GM12878 (cell line): ENCODE measurements around the gene TBC1D9B. TPM values are rescaled to one million over a fixed set of nuclear protein-coding genes. Genes with fewer than 3 reads are reported as not detected.

Experiments used
- ATAC-seq: fragments of 200-7000 bp; cut with Tn5 transposase; 3 replicates; pipeline ENCODE4 v1.9.1; 2020; ENCODE audit warnings: mild to moderate bottlenecking, moderate library complexity
- BruUV-seq: library from RNA; stranded (reverse); fragments of 400-500 nt; replicated peaks from 2 replicates; lab custom pipeline; 2021; lab: Mats Ljungman, UMichigan
- CTCF ChIA-PET: fragments of 300-600 bp; sonication (Branson Sonifier 250); formaldehyde crosslinking; extraction: SDS; loops from one replicate; lab custom pipeline; 2021; ENCODE audit warnings: inconsistent platforms; lab: Yijun Ruan, JAX
- POLR2A ChIA-PET: fragments of 350-600 bp; formaldehyde crosslinking; extraction: SDS; loops from one replicate; lab custom pipeline; 2021; ENCODE audit warnings: inconsistent platforms; lab: Charles Lee
- RAD21 ChIA-PET: fragments of 300-600 bp; sonication (Branson Sonifier 250); formaldehyde crosslinking; loops from one replicate; lab custom pipeline; 2023; ENCODE audit warnings: antibody characterized with exemption; ENCODE audit not compliant: unreplicated experiment; lab: Charles Lee
- SMC1A ChIA-PET: fragments of 300-600 bp; sonication (Branson Sonifier 250); formaldehyde crosslinking; loops from one replicate; lab custom pipeline; 2023; ENCODE audit not compliant: unreplicated experiment, uncharacterized antibody; lab: Charles Lee
- DNase-seq: peaks from one replicate; pipeline ENCODE4 v3.0.0-alpha.2; 2011; ENCODE audit warnings: low read depth, low spot score
- FAIRE-seq: peaks from 3 replicates; lab custom pipeline; 2011; peaks lifted over from hg19 to GRCh38; lab: Jason Lieb, UNC
- H2AFZ ChIP-seq: 2 replicates; pipeline ENCODE4 v1.6.0; 2011; ENCODE audit warnings: low read depth, low read length, control low read depth; ENCODE audit not compliant: control insufficient read depth
- H3K27ac ChIP-seq: 2 replicates; pipeline ENCODE4 v1.5.1; 2011; ENCODE audit warnings: control low read depth; ENCODE audit not compliant: control insufficient read depth, insufficient read depth
- H3K27me3 ChIP-seq, 2 experiments: replicated peaks in 1 of 2; 2 replicates each; pipeline versions ENCODE4 v1.6.0 to v1.6.1; 2011; ENCODE audit warnings: low read length in 1 of 2; ENCODE audit not compliant: control insufficient read depth in 2 of 2, insufficient read depth in 2 of 2
- H3K36me3 ChIP-seq, 2 experiments: 2 replicates each; pipeline ENCODE4 v1.5.1; 2011; ENCODE audit warnings: low read length in 1 of 2; ENCODE audit not compliant: control insufficient read depth in 2 of 2, insufficient read depth in 2 of 2
- H3K4me1 ChIP-seq: 2 replicates; pipeline ENCODE4 v1.6.1; 2011; ENCODE audit warnings: mild to moderate bottlenecking, low read length, moderate library complexity, mixed read lengths; ENCODE audit not compliant: control insufficient read depth, insufficient read depth
- H3K4me2 ChIP-seq: 2 replicates; pipeline ENCODE4 v1.6.0; 2011; ENCODE audit warnings: control low read depth; ENCODE audit not compliant: control insufficient read depth, insufficient read depth
- H3K4me3 ChIP-seq: fragments of 200-600 bp; sonication (generic); 2 replicates; pipeline ENCODE4 v1.5.1; 2016
- H3K79me2 ChIP-seq: 2 replicates; pipeline ENCODE4 v1.6.0; 2011; ENCODE audit warnings: low read length; ENCODE audit not compliant: control insufficient read depth, insufficient read depth
- H3K9ac ChIP-seq: 2 replicates; pipeline ENCODE4 v1.8.0; 2011; ENCODE audit warnings: low read length, control low read depth, mixed read lengths; ENCODE audit not compliant: control insufficient read depth, insufficient read depth
- H3K9me3 ChIP-seq: replicated peaks from 3 replicates; pipeline ENCODE4 v1.5.1; 2011; ENCODE audit warnings: mild to moderate bottlenecking, low read length; ENCODE audit not compliant: control insufficient read depth, insufficient read depth
- H4K20me1 ChIP-seq: 2 replicates; pipeline ENCODE4 v1.6.0; 2011; ENCODE audit not compliant: control insufficient read depth, insufficient read depth
- BCL11A ChIP-seq: IDR thresholded peaks from 2 replicates; pipeline ENCODE4 v1.6.1; 2011; ENCODE audit warnings: low read depth, low read length
- JUNB ChIP-seq: IDR thresholded peaks from 2 replicates; pipeline ENCODE4 v1.6.1; 2016; ENCODE audit warnings: antibody characterized with exemption, mild to moderate bottlenecking
- JUND ChIP-seq: IDR thresholded peaks from 2 replicates; pipeline ENCODE4 v1.6.1; 2012; ENCODE audit warnings: low read depth, mild to moderate bottlenecking, low read length, improper control_type of control experiment, moderate library complexity
- NBN ChIP-seq: fragments of 450-650 bp; IDR thresholded peaks from 2 replicates; pipeline ENCODE4 v1.6.1; 2016
- POLR2A ChIP-seq: IDR thresholded peaks from 2 replicates; pipeline ENCODE4 v1.6.1; 2011; ENCODE audit warnings: low read depth, mild to moderate bottlenecking, low read length
- POLR2AphosphoS5 ChIP-seq: IDR thresholded peaks from 2 replicates; pipeline ENCODE4 v1.6.1; 2011; ENCODE audit warnings: mild to moderate bottlenecking, low read length, inconsistent platforms
- POU2F2 ChIP-seq: IDR thresholded peaks from 3 replicates; pipeline ENCODE4 v1.6.1; 2011; ENCODE audit warnings: low read depth, mild to moderate bottlenecking, low read length, borderline replicate concordance
- RBBP5 ChIP-seq: fragments of 200-600 bp; sonication (generic); conservative IDR thresholded peaks from 2 replicates; pipeline ENCODE4 v1.6.1; 2016
- RCOR1 ChIP-seq: conservative IDR thresholded peaks from 2 replicates; pipeline ENCODE4 v1.6.1; 2012; ENCODE audit warnings: low read depth, low read length, improper control_type of control experiment
- RFX5 ChIP-seq: IDR thresholded peaks from 2 replicates; pipeline ENCODE4 v1.6.1; 2011; ENCODE audit warnings: low read depth, low read length, improper control_type of control experiment
- SIN3A ChIP-seq: IDR thresholded peaks from 2 replicates; pipeline ENCODE4 v1.6.1; 2012; ENCODE audit warnings: low read depth, low read length, improper control_type of control experiment
- SRF ChIP-seq, 2 experiments: IDR thresholded peaks; 2 replicates each; pipeline ENCODE4 v1.6.1; 2011; ENCODE audit warnings: low read depth in 2 of 2, low read length in 2 of 2, mild to moderate bottlenecking in 1 of 2, moderate library complexity in 1 of 2
- TBL1XR1 ChIP-seq: IDR thresholded peaks from 2 replicates; pipeline ENCODE4 v1.6.1; 2012; ENCODE audit warnings: low read depth, low read length, improper control_type of control experiment
- TCF3 ChIP-seq: IDR thresholded peaks from 2 replicates; pipeline ENCODE4 v1.6.1; 2012; ENCODE audit warnings: low read depth, mild to moderate bottlenecking, low read length, borderline replicate concordance; ENCODE audit not compliant: insufficient read depth
- WGBS: methylation state at CpG from one replicate; pipeline ENCODE4 v1.1.6; 2016; ENCODE audit warnings: low lambda C conversion rate; ENCODE audit not compliant: insufficient replicate concordance, insufficient coverage; ENCODE audit errors: missing lambda C conversion rate; 5-methylcytosine and 5-hydroxymethylcytosine counted together
- in situ Hi-C: fragments of 300-500 bp; cut with MboI; formaldehyde crosslinking; loops from 9 replicates; pipeline ENCODE4 v1.14.3; 2018; ENCODE audit warnings: mixed read lengths
- intact Hi-C: fragments of 100-400 bp; cut with micrococcal nuclease; formaldehyde crosslinking; loops from one replicate; pipeline ENCODE4 v1.14.2; 2022; ENCODE audit not compliant: unreplicated experiment
- polyA plus RNA-seq, 11 experiments: library from polyadenylated mRNA; depleted of rRNA in 4 of 11; unstranded in 6 of 11; stranded (reverse) in 5 of 11; fragments of >200 nt; fragmentation: Nextera tagmentation in 4 of 11; fragmentation: Illumina TruSeq in 1 of 11; extraction: Ambion mirVana in 4 of 11; extraction: Trizol in 1 of 11; gene quantifications; 1 replicate in 1 of 11; 2 replicates in 10 of 11; pipeline versions ENCODE4 v1.2.1 to v1.2.3, GENCODE V29; 2011 to 2016; ENCODE audit warnings: inconsistent platforms in 2 of 11, missing spikeins in 2 of 11, low read depth in 1 of 11
- total RNA-seq, 4 experiments: library from RNA; depleted of rRNA in 3 of 4; stranded (reverse); fragments of >200 nt in 3 of 4; fragmentation: Illumina TruSeq in 1 of 4; extraction: Trizol in 1 of 4; gene quantifications; 2 replicates each; pipeline versions ENCODE4 v1.2.1 to v1.2.3, GENCODE V29; 2013 to 2021
- TF ChIP-seq, protein P1 (sequence below): IDR thresholded peaks from 2 replicates; pipeline ENCODE4 v1.6.1; 2011; ENCODE audit warnings: low read depth, low read length, improper control_type of control experiment, borderline replicate concordance
- TF ChIP-seq, protein P2 (sequence below): IDR thresholded peaks from 2 replicates; pipeline ENCODE4 v1.6.1; 2011; ENCODE audit warnings: borderline replicate concordance, low read depth, mild to moderate bottlenecking, moderate library complexity, mixed read lengths, low read length; ENCODE audit not compliant: insufficient read depth; ENCODE audit errors: extremely low read length
- TF ChIP-seq, protein P3 (sequence below), 3 experiments: IDR thresholded peaks in 2 of 3; conservative IDR thresholded peaks in 1 of 3; 2 replicates each; pipeline ENCODE4 v1.5.1; 2011; ENCODE audit warnings: low read depth in 3 of 3, low read length in 3 of 3, mild to moderate bottlenecking in 3 of 3, control low read depth in 2 of 3, moderate library complexity in 2 of 3, inconsistent platforms in 1 of 3, mixed read lengths in 1 of 3; ENCODE audit not compliant: control insufficient read depth in 2 of 3, insufficient read depth in 1 of 3; ENCODE audit errors: extremely low read depth in 1 of 3
- TF ChIP-seq, protein P4 (sequence below): fragments of 450-650 bp; conservative IDR thresholded peaks from 2 replicates; pipeline ENCODE4 v1.6.1; 2017; ENCODE audit warnings: mild to moderate bottlenecking, moderate library complexity

Gene TBC1D9B
- total and polyA plus RNA-seq, 10 of the 15 experiments (the other 5 are each of a cell fraction or from before 2014, with no cell fraction given), result 4.0 to 74.2 (median 34.6) TPM

DNA sequence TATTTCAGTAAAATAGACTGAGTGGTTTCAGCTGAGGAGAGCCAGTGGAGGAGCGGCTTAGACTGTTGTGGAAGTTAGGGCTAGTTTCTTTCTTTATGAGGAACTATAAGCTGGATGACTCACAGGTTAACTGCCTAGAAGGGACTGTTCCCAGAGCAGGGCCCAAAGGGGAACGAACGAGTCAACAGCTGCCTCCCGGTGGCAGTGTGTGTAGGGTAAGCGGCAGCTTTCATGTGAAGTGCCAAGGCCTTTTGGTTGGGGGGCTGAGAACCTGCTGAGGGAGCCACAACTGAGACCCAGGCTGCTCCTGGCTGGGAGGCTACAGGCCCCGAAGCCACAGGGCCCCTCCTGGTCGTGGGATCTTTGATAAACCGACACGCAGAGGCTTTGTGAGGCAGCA, 80.0 kb downstream of the TBC1D9B start:
- Histone ChIP-seq H3K27ac (no peak overlapping the region), H3K4me1 (0 out of 2 replicates have a peak, but pooled peaks cover 2% of the 10 kb centered on the region), H3K4me2 (no peak overlapping the region), H4K20me1 (peaks cover 8% of the 10 kb centered on the region), H3K79me2 (peaks cover 6% of the 10 kb centered on the region), H3K36me3 (peaks cover 26 to 43% of the 10 kb centered on the region in 2 experiments), H3K4me3 (no peak overlapping the region), H2AFZ (no peak overlapping the region), H3K27me3 (no peaks in the 10 kb centered on the region), H3K9me3 (no peaks in the 10 kb centered on the region), H3K9ac (no peak overlapping the region)
- ChIA-PET CTCF (no interaction called here), RAD21 (no interaction called here), SMC1A (interaction anchor here (0.6 to 0.9 kb wide), 2 partner anchors 9 to 31 kb away, joined by 3 read pairs; no protein-coding TSS in a partner anchor), POLR2A (interaction anchor here (1.1 kb wide), 2 partner anchors 9 to 28 kb away, joined by 4 to 6 read pairs; no protein-coding TSS in a partner anchor)
- FAIRE-seq (no peak), DNase-seq (no peak), ATAC-seq (peak; percentile 55)
- intact Hi-C loops (no loop called here), in situ Hi-C loops (no loop called here)
- WGBS, result 68% methylated on average over 9 of the region's 9 CpGs
- no TSS peak for BruUV-seq
- peak; percentile 43 for TF ChIP-seq POLR2AphosphoS5
- TF ChIP-seq RBBP5, result no peak
- no peak for TF ChIP-seq NBN
- no peak for TF ChIP-seq BCL11A
- TF ChIP-seq SIN3A, result no peak
- TF ChIP-seq POLR2A, result peak; percentile 52; the same call in 1 of the 2 replicates
- TF ChIP-seq TCF3, result no peak
- TF ChIP-seq POU2F2, result no peak
- TF ChIP-seq SRF (IDR thresholded peaks at IDR 0.05; ENCODE audit: low read depth in 2 of 2, low read length in 2 of 2), result no peak
- TF ChIP-seq, protein P1, sequence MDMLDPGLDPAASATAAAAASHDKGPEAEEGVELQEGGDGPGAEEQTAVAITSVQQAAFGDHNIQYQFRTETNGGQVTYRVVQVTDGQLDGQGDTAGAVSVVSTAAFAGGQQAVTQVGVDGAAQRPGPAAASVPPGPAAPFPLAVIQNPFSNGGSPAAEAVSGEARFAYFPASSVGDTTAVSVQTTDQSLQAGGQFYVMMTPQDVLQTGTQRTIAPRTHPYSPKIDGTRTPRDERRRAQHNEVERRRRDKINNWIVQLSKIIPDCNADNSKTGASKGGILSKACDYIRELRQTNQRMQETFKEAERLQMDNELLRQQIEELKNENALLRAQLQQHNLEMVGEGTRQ, result no peak
- TF ChIP-seq, protein P2, sequence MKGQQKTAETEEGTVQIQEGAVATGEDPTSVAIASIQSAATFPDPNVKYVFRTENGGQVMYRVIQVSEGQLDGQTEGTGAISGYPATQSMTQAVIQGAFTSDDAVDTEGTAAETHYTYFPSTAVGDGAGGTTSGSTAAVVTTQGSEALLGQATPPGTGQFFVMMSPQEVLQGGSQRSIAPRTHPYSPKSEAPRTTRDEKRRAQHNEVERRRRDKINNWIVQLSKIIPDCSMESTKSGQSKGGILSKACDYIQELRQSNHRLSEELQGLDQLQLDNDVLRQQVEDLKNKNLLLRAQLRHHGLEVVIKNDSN, result no peak
- TF ChIP-seq RFX5, result no peak
- no peak for TF ChIP-seq RCOR1
- no peak for TF ChIP-seq TBL1XR1
- TF ChIP-seq, protein P3, sequence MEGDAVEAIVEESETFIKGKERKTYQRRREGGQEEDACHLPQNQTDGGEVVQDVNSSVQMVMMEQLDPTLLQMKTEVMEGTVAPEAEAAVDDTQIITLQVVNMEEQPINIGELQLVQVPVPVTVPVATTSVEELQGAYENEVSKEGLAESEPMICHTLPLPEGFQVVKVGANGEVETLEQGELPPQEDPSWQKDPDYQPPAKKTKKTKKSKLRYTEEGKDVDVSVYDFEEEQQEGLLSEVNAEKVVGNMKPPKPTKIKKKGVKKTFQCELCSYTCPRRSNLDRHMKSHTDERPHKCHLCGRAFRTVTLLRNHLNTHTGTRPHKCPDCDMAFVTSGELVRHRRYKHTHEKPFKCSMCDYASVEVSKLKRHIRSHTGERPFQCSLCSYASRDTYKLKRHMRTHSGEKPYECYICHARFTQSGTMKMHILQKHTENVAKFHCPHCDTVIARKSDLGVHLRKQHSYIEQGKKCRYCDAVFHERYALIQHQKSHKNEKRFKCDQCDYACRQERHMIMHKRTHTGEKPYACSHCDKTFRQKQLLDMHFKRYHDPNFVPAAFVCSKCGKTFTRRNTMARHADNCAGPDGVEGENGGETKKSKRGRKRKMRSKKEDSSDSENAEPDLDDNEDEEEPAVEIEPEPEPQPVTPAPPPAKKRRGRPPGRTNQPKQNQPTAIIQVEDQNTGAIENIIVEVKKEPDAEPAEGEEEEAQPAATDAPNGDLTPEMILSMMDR (IDR thresholded peaks at IDR 0.05 in 2 of 3, conservative IDR thresholded peaks at IDR 0.05 in 1 of 3; ENCODE audit: control insufficient read depth in 2 of 3, extremely low read depth in 1 of 3, insufficient read depth in 1 of 3, low read depth in 3 of 3, low read length in 3 of 3), result peak in 1 of 3 experiments; percentile 14; a peak in 2 of 6 replicates
- TF ChIP-seq, protein P4, sequence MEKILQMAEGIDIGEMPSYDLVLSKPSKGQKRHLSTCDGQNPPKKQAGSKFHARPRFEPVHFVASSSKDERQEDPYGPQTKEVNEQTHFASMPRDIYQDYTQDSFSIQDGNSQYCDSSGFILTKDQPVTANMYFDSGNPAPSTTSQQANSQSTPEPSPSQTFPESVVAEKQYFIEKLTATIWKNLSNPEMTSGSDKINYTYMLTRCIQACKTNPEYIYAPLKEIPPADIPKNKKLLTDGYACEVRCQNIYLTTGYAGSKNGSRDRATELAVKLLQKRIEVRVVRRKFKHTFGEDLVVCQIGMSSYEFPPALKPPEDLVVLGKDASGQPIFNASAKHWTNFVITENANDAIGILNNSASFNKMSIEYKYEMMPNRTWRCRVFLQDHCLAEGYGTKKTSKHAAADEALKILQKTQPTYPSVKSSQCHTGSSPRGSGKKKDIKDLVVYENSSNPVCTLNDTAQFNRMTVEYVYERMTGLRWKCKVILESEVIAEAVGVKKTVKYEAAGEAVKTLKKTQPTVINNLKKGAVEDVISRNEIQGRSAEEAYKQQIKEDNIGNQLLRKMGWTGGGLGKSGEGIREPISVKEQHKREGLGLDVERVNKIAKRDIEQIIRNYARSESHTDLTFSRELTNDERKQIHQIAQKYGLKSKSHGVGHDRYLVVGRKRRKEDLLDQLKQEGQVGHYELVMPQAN, result no peak
- TF ChIP-seq JUND, result no peak
- no peak for TF ChIP-seq JUNB
